DOHH2 (cell line): ENCODE results near the gene FOSL2.

Experiments
- H3F3A ChIP-seq: fragments of 200-600 bp; sonication (generic), shearing (Covaris generic); 2 replicates; pipeline ENCODE4 v1.6.0; 2016; ENCODE audit warnings: antibody characterized with exemption, mild to moderate bottlenecking; ENCODE audit not compliant: control insufficient read depth, insufficient read depth
- H3K27ac ChIP-seq: fragments of 200-600 bp; sonication (generic); 2 replicates; pipeline ENCODE4 v1.5.1; 2014; ENCODE audit warnings: low read depth, mild to moderate bottlenecking, low read length, moderate library complexity
- H3K27me3 ChIP-seq: fragments of 200-600 bp; sonication (generic); 2 replicates; pipeline ENCODE4 v1.6.1; 2014; ENCODE audit warnings: mild to moderate bottlenecking, low read length, mixed read lengths; ENCODE audit not compliant: control insufficient read depth
- H3K36me3 ChIP-seq: fragments of 200-600 bp; sonication (generic); 2 replicates; pipeline ENCODE4 v1.6.1; 2014; ENCODE audit warnings: mild to moderate bottlenecking, low read length, moderate library complexity, mixed read lengths; ENCODE audit not compliant: control insufficient read depth
- H3K4me1 ChIP-seq: fragments of 200-600 bp; sonication (generic); 2 replicates; pipeline ENCODE4 v1.6.1; 2014; ENCODE audit warnings: mild to moderate bottlenecking, low read length, mixed read lengths; ENCODE audit not compliant: control insufficient read depth
- H3K4me2 ChIP-seq: fragments of 200-600 bp; sonication (generic); 2 replicates; pipeline ENCODE4 v1.6.0; 2014; ENCODE audit warnings: mild to moderate bottlenecking, low read length, moderate library complexity
- H3K4me3 ChIP-seq: fragments of 200-600 bp; sonication (generic); 2 replicates; pipeline ENCODE4 v1.5.1; 2014; ENCODE audit warnings: mild to moderate bottlenecking, low read length, mixed read lengths
- H3K79me2 ChIP-seq: fragments of 200-600 bp; sonication (generic); 2 replicates; pipeline ENCODE4 v1.6.1; 2014; ENCODE audit warnings: mild to moderate bottlenecking, low read length, mixed read lengths; ENCODE audit not compliant: control insufficient read depth
- H3K9me2 ChIP-seq: fragments of 200-600 bp; sonication (generic); replicated peaks from 2 replicates; pipeline ENCODE4 v1.6.1; 2014; ENCODE audit warnings: mild to moderate bottlenecking, low read length, mixed read lengths; ENCODE audit not compliant: control insufficient read depth
- H3K9me3 ChIP-seq: fragments of 200-600 bp; sonication (generic); 2 replicates; pipeline ENCODE4 v1.6.1; 2014; ENCODE audit warnings: antibody characterized with exemption, low read length, mixed read lengths; ENCODE audit not compliant: control insufficient read depth, insufficient read depth
- H4K20me1 ChIP-seq: fragments of 200-600 bp; sonication (generic); 2 replicates; pipeline ENCODE4 v1.6.0; 2014; ENCODE audit warnings: low read depth, mild to moderate bottlenecking, antibody characterized with exemption, low read length, moderate library complexity; ENCODE audit not compliant: control insufficient read depth, insufficient read depth
- EZH2phosphoT487 ChIP-seq: fragments of 200-600 bp; sonication (generic); IDR thresholded peaks from 2 replicates; pipeline ENCODE4 v1.6.1; 2017; ENCODE audit warnings: borderline replicate concordance, mild to moderate bottlenecking, antibody characterized with exemption, low read length, moderate library complexity, mixed read lengths
- TF ChIP-seq, protein P1 (sequence below): fragments of 200-600 bp; sonication (generic); IDR thresholded peaks from one replicate; pipeline ENCODE4 v1.5.1; 2014; ENCODE audit warnings: antibody characterized with exemption, mild to moderate bottlenecking, low read depth, low read length; ENCODE audit not compliant: poor library complexity, severe bottlenecking

The FOSL2 gene

DNA sequence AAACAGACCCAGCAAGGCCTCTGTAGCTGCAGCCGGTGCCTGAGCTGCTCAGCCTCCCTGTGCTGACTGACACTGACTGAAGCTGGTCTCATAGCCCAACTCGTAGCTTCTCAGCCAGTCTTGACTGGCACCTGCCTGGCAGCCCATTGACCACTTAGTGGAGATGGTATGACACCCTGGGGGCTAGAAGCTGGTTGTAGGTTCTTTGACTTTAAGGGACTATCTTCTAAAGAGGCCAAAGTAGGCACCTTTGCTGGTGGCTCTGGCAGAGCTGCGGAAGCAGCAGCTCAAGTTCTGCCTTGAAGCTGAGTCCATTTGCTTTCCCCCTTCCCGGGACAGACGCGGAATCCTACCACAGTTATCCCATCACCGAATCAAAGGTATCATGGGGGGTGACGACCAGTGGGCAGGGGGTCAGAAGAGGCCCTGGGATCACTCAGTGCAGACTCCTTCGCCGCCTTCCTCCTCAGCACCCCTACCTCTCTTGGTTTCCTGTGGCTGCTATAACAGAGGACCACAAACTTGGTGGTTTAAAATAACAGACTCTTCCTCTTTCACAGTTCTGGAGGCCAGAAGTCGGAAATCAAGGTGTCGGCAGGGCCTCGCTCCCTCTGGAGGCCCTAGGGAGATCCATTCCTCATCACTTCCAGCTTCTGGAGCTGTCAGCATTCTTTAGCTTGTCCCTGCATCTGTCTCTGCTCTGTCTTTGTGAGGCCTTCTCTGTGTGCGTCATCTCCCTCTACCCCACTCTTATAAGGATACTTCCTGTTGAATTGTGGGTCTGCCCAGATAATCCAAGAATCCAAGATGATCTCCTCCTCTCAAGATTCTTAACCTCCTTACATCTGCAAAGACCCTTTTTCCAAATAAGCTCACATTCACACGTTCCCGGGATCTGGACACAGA is 13.7 kb upstream of the FOSL2 start:
- Histone ChIP-seq H3K9me3 (no peaks in the 10 kb centered on the region), H3K9me2 (no peaks in the 10 kb centered on the region), H3K4me1 (no peaks in the 10 kb centered on the region), H3K27me3 (peaks cover 10% of the 10 kb centered on the region), H3K27ac (no peak overlapping the region), H3K4me3 (no peak overlapping the region), H3K4me2 (no peak overlapping the region), H4K20me1 (no peaks in the 10 kb centered on the region), H3K79me2 (no peaks in the 10 kb centered on the region), H3K36me3 (no peaks in the 10 kb centered on the region), H3F3A (no peaks in the 10 kb centered on the region)
- TF ChIP-seq, protein P1, sequence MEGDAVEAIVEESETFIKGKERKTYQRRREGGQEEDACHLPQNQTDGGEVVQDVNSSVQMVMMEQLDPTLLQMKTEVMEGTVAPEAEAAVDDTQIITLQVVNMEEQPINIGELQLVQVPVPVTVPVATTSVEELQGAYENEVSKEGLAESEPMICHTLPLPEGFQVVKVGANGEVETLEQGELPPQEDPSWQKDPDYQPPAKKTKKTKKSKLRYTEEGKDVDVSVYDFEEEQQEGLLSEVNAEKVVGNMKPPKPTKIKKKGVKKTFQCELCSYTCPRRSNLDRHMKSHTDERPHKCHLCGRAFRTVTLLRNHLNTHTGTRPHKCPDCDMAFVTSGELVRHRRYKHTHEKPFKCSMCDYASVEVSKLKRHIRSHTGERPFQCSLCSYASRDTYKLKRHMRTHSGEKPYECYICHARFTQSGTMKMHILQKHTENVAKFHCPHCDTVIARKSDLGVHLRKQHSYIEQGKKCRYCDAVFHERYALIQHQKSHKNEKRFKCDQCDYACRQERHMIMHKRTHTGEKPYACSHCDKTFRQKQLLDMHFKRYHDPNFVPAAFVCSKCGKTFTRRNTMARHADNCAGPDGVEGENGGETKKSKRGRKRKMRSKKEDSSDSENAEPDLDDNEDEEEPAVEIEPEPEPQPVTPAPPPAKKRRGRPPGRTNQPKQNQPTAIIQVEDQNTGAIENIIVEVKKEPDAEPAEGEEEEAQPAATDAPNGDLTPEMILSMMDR: no peak
- no peak for TF ChIP-seq EZH2phosphoT487

DNA sequence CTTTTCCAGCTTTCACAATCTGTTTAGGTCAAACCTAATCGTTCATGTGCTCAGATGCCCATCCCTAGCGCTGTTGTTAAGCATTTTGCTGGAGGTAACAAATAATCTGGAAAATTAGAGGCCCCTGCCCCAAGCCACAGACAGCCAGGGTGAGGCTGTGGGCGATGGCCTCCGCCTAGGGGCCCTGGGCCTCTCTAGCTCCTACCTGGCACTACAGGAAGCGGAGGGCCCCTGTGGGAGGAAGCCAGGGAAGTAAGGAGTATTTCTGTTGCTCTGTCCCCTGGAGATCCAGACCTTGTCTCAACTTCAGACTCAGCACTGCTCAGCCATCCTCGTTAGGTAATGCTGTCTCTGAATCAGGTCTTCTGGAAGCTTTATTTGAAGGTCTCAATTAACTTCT is 12.4 kb upstream of the FOSL2 start:
- H3K27ac ChIP-seq: no peak overlapping the region
- no peak overlapping the region for H3K4me2 ChIP-seq
- peaks cover 10% of the 10 kb centered on the region for H3K27me3 ChIP-seq
- no peaks in the 10 kb centered on the region for H4K20me1 ChIP-seq
- H3K9me2 ChIP-seq: no peaks in the 10 kb centered on the region
- no peaks in the 10 kb centered on the region for H3K36me3 ChIP-seq
- H3K79me2 ChIP-seq: no peaks in the 10 kb centered on the region
- TF ChIP-seq, protein P1: no peak
- TF ChIP-seq EZH2phosphoT487: no peak
- no peak overlapping the region for H3K4me3 ChIP-seq
- no peaks in the 10 kb centered on the region for H3K9me3 ChIP-seq
- no peaks in the 10 kb centered on the region for H3F3A ChIP-seq
- H3K4me1 ChIP-seq: no peaks in the 10 kb centered on the region

DNA sequence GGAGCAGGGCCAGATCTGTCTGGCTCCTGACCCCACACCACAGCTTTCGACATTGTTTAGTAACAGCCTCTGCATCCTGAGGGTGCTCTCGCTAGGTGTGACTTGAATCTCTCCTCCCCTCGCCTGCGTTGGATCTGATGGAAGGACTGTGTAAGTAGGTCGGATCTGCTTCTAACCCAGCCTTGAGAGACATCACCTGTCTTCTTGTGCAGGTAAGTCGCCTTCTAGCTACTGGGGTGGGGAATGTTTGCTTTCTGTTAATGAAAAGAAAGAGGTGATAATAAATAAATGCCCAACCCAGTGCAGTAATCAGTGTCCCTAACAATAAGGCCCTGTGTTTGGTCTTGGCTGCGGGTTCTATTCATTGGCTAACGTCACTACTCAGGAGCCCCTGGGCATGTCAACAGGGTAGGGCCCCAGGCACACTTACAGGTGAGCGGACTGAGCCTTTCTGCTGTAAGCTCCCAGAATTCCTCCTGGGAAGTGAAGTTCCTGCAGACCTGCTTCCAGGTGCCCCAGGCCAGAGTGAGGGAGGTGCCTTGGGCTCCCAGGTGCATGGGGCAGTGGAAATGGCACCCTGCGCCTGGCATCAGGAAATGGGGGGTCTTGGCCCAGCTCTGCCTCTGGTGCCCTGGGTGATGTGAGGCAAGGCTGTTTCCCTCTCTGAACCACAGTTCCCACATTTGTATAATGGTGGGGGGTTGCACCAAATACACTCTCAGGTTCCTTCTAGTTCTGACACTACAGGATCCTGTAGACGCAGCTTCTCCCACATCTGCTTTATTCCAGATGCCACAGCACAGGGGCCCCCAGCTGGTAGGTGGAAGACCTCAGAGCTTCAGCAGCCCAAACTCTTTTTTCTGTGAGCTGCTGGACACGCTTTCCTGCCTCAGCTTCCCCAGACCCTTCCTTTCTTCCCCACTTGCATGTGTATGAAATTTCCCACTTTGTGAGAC is 11.2 kb upstream of the FOSL2 start:
- Histone ChIP-seq H3K4me2 (no peak overlapping the region), H3K9me2 (no peaks in the 10 kb centered on the region), H3K9me3 (no peaks in the 10 kb centered on the region), H3K79me2 (no peaks in the 10 kb centered on the region), H3F3A (no peaks in the 10 kb centered on the region), H3K27me3 (peaks cover 14% of the 10 kb centered on the region), H3K36me3 (no peaks in the 10 kb centered on the region), H3K4me3 (no peak overlapping the region), H4K20me1 (no peaks in the 10 kb centered on the region), H3K27ac (no peak overlapping the region), H3K4me1 (no peaks in the 10 kb centered on the region)
- TF ChIP-seq EZH2phosphoT487: no peak
- TF ChIP-seq, protein P1: no peak
